GM19023 (cell line): ENCODE measurements around the gene RAB37.

Experiments
- ATAC-seq: cut with Tn5 transposase; IDR thresholded peaks from one replicate; pipeline ENCODE4 v1.9.1; 2021; ENCODE audit warnings: mild to moderate bottlenecking, moderate library complexity; ENCODE audit not compliant: unreplicated experiment

Gene RAB37

GRCh38 chr17:74736513-74737298 is at the start of gene RAB37:
Gene RAB37 (plus strand): TSS chr17:74737256. CDS start chr17:74737273, 17 bp downstream.
- ATAC-seq: peak; percentile 50

GRCh38 chr17:74687886-74688285 is 49.2 kb upstream of the RAB37 start:
- ATAC-seq: no peak

- no peak for ATAC-seq
Measured at GRCh38 chr17:74690409-74690825, 46.6 kb upstream of the RAB37 start.

- no peak for ATAC-seq
Measured at GRCh38 chr17:74691151-74691550, 45.9 kb upstream of the RAB37 start.

- no peak for ATAC-seq
Measured at GRCh38 chr17:74694081-74694480, 43.0 kb upstream of the RAB37 start.

GRCh38 chr17:74695629-74696028 is 41.4 kb upstream of the RAB37 start:
- ATAC-seq: no peak

- ATAC-seq: no peak
Measured at GRCh38 chr17:74697515-74697914, 39.5 kb upstream of the RAB37 start.

GRCh38 chr17:74698069-74698468 is 39.0 kb upstream of the RAB37 start:
- ATAC-seq: no peak

GRCh38 chr17:74699236-74699635 is 37.8 kb upstream of the RAB37 start:
- no peak for ATAC-seq

GRCh38 chr17:74702116-74702871 is 34.8 kb upstream of the RAB37 start:
- no peak for ATAC-seq

GRCh38 chr17:74703311-74703710 is 33.7 kb upstream of the RAB37 start:
- ATAC-seq: no peak

GRCh38 chr17:74704544-74704943 is 32.5 kb upstream of the RAB37 start:
- no peak for ATAC-seq

- ATAC-seq: no peak
Measured at GRCh38 chr17:74711058-74711824, 25.8 kb upstream of the RAB37 start.

- no peak for ATAC-seq
Measured at GRCh38 chr17:74712301-74712700, 24.8 kb upstream of the RAB37 start.

- ATAC-seq: no peak
Measured at GRCh38 chr17:74712756-74713155, 24.3 kb upstream of the RAB37 start, which contains the start of gene CD300LF. Gene CD300LF (minus strand): TSS chr17:74712923. CDS start chr17:74712866, 57 bp downstream.

- ATAC-seq: no peak
Measured at GRCh38 chr17:74713171-74713755, 23.8 kb upstream of the RAB37 start.

GRCh38 chr17:74715144-74715543 is 21.9 kb upstream of the RAB37 start:
- no peak for ATAC-seq

- ATAC-seq: no peak
Measured at GRCh38 chr17:74720506-74720905, 16.6 kb upstream of the RAB37 start.

- ATAC-seq: no peak
Measured at GRCh38 chr17:74722782-74723181, 14.3 kb upstream of the RAB37 start.

GRCh38 chr17:74723891-74724290 is 13.2 kb upstream of the RAB37 start:
- ATAC-seq: no peak

- no peak for ATAC-seq
Measured at GRCh38 chr17:74725111-74725510, 11.9 kb upstream of the RAB37 start.
